Measurements from ENCODE around the gene TET1. TPM values are rescaled to one million over a fixed set of nuclear protein-coding genes. Genes with fewer than 3 reads are reported as not detected.
"Not testable (repeated sequence)": the region's sequence is repeated elsewhere in the genome, so short reads cannot be mapped to it uniquely, and the experiment has no call there.

Gene TET1
- polyA plus RNA-seq, 1 donor = 10.8 TPM

DNA sequence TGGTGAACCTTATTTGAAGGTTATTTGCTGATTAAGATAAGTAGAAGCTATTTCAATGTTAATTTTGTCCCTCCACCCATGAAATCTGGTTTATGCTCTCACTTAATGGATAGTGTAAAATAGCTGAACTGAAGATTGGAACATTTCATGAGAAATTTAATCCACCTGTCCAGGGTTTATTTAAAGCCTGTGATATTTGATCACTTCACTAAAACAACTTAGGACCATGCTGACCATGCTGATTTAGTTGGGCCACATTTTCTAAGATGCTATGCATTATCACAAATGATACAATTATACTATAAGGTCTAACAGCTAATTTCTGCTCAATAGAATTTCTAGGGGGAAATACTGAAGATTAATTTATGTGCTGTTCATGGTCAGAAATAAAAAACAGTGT is 53.8 kb downstream of the TET1 start:
- not testable (repeated sequence) for DNase-seq

DNA sequence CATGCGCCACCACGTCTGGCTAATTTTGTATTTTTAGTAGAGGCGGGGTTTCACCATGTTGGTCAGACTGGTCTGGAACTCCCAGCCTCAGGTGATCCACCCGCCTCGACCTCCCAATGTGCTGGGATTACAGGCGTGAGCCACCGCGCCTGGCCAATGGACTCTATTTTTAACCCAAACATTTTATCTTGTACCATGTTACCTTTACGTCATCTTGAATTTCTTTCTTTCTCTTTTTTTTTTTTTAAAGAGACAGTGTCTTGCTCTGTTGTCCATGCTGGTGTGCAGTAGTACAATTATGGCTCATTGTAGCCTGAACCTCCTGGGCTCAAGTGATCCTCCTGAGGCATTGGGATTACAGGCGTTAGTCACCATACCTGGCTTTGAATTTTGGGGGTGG is 57.6 kb downstream of the TET1 start:
- not testable (repeated sequence) for DNase-seq

DNA sequence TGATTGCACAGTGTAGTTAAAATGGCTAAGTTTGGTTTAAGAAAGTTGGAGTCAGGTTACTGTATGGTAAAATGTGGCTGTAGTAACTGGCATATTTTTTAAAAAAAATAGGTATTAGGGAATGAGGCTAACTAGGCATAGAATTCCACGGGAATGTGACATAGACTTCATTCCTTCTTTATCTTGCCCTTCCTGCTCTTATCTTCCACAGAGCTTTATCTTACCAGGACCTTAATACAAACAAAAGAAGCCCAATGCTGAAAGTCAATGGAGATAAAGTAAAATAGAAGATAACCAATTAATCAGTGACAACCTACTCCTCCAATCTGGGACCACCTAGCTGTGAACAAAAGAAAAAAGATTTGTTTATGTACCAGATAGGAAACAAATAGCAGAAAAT is 58.1 kb downstream of the TET1 start:
- DNase-seq = no peak

DNA sequence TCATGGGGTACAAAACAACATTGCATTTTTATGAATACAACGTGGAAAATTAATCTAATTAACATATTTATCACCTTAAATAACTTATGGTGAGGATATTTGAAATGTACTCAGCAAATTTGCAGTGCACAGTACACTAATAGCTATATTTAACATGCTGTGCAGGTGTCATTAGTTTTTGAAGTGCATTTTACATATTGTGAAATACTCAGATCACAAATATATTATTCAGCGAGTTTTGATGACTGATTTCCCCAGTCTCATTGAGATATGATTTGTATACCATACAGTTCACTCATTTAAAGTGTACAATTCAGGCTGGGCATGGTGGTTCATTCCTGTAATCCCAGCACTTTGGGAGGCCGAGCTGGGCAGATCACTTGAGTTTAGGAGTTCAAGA is 59.5 kb downstream of the TET1 start:
- DNase-seq = no peak

DNA sequence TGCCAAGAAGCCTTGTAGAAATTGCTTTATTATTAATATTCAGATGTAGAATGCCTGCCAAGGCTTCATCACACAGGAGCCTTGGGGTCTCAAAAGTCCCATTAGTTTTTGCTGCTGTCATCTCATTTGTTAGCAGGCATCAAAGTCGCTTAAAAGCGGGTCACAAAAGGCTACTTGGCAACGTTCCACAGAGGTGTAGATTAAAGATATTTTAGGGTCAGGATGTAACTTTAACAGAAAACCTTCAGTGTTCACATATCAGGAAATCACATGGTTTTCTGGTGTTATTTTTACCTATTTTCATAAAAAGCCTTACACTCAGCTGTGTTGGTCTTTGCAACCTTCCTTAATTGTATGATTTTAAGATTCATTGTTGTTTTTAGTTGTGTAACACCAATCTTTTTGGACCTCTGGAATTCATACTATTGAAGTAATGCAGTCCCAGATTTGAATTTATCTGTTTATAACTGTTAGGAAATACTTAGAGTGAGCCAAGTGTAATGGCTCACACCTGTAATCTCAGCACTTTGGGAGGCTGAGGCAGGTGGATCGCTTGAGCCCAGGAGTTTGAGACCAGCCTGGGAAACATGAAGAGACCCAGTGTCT is 65.3 kb downstream of the TET1 start:
- DNase-seq = no peak

DNA sequence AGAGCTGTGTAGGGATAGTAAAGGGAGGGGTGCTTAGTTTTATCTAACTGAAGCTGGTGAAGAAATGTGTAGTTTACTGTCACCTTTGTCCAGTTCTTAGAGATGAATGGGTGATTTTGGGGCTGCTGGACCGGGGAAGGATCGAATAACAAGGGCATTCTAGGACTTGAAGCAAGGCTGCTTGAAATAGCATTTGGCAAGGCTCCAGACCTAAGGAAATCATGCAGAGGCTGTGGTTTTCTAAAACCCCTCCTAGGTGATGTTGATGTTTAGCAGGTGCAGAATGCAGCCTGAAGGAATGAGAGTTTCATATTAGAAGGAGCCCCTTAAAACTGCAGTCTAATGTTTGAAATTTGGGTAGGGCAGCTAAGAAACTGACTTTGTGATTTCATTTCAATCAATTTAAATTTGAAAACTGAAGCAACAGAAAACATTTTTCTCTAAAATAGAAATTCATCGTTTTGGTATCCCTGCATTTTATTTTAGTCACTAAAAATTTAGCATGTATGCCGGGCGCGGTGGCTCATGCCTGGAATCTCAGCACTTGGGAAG is 68.5 kb downstream of the TET1 start:
- DNase-seq = no peak

DNA sequence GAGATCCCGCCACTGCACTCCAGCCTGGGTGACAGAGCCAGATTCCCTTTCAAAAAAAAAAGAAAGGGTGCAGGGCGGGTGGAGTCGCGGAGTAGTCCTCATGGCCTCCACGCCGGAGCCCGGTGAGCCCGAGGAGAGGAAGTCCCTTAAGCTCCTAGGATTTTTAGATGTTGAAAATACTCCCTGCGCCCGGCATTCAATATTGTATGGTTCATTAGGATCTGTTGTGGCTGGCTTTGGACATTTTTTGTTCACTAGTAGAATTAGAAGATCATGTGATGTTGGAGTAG is 72.1 kb downstream of the TET1 start:
- not testable (repeated sequence) for DNase-seq

DNA sequence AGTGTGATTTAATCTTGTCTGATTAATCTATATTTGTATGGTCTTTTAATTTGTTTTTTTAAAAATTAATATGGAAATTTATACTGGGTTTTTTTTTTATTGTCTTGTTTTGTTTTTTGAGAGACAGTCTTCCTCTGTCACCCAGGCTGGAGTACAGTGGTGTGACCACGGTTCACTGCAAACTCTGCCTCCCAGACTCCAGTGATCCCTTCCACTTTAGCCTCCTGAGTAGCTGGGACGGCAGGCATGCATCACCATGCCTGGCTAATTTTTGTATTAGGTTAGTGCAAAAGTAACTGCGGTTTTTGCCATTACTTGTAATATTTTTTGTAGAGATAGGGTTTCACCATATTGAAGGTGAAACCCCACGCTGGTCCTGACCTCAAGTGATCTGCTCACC is 73.1 kb downstream of the TET1 start:
- no peak for DNase-seq

DNA sequence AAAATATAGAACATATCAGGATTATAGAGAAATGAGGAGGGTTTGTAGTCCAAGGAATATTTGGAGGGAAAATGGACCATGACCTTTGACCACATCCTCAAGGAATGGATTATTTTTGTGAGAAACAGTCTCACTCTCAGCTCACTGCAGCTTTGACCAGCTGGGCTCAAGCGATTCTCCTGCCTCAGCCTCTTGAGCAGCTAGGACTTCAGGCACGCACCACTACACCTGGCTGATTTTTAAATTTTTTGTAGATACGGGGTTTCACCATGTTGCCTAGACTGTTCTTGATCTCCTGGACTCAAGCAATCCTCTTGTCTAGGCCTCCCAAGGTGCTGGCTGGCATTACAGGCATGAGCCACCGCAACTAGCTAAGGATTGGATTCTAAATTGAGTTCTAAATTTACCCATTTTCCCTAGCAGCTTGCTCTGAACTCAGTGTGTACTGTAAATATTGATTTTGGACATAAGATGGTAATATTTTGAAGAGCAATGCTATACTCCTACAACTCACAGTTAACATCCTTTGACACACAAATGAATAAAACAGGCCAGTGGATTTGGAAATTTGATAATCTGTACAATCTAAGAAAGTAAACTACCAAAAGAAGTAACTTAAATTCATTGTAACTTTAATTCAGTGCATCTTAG is 73.8 kb downstream of the TET1 start:
- no peak for DNase-seq

DNA sequence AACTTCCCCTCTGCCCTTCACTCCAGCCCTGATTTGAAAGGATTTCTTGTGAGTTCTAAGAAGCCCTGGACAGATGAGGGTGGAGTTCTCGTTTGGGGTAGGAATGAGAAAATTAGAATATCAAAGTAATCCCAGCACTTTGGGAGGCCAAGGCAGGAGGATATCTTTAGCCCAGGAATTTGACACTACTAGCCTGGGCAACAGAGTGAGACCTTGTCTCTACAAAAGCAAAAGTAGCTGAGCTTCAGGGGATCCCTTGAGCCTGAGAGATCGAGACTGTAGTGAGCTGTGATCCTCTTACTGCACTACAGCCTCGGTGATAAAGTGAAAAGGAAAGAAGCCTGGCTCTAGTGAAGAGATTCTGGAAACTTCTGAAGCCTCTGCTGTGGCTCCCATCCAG is 76.2 kb downstream of the TET1 start:
- no peak for DNase-seq

DNA sequence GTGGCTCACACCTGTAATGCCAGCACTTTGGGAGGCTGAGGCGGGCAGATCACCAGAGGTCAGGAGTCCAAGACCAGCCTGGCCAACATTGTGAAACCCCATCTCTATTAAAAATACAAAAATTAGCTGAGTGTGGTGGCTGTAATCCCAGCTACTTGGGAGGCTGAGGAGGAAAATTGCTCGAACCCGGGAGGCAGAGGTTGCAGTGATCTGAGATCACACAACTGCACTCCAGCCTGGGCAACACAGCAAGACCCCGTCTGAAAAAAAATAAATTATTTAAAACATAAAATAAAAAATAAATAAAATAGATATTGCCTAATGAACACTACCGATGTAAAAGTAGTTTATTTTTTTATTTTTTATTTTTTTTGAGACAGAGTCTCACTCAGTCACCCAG is 83.4 kb downstream of the TET1 start:
- DNase-seq = not testable (repeated sequence)

DNA sequence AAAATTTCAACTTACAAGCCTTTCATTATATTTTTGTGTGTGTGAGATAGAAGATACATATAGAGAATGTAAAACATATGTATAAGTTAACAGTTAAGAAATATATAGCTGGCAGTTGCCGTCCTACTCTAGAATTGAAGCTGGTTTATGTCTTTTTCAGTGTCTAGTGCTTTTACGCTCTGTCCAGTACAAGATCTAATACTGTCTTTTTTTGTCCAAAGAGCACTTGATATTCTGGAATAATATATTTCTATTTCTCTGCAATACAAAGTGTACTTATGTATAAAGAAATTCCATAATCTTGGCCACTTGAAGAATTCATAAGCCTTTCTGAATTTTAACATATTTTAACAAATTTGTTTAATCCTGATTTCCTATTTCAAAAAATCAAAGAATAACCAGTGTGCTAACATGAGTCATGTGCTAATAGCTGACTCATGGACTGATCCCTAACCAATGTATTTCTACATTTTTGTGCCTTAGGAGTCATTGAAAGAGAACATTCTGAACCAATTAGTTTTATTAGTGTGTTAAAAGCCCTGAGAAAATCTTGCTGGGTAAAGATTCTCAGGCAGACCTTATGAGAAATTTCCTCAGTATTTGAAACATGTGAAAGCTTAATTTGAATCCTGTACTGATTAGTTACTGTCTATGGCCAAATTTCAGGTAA is 87.7 kb downstream of the TET1 start:
- DNase-seq = no peak

DNA sequence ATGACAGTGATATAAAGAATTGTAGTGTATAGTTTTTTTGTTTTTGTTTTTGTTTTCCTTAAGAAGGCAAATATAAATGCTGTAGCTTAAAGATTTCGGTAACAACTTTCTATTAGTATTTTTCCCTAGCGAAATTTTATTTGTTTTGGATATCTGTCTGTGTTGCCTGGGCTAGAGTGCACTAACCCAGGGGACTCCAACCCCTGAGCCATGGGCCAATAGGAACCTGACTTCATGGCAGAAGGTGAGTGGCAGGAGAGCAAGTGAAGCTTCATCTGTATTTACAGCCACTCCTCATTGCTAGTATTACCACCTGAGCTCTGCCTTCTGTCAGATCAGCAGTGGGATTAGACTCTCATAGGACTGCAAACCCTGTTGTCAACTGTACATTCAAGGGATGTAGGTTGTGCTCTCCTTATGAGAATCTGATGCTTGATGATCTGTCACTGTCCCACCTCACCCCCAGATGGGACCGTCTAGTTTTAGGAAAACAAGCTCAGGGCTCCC is 95.5 kb downstream of the TET1 start:
- DNase-seq = no peak

DNA sequence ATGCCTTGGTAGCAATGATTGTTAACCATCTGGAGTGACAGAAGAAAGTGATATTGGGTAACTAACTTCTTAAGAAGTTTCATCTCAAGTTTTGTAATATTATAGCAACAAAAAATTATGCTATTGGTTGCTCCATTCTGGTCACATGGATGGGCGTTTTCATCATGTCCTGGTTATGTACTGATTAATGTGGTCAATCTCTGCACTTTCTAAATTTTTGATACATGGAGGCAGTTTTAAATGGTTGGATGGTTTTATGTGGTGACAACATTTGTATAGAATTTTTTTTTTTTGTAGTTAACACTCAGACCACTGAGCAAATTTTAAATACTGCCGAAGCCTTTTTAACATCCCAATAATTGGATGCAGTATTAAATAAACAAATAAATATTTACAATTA is 105.7 kb downstream of the TET1 start:
- DNase-seq = no peak

DNA sequence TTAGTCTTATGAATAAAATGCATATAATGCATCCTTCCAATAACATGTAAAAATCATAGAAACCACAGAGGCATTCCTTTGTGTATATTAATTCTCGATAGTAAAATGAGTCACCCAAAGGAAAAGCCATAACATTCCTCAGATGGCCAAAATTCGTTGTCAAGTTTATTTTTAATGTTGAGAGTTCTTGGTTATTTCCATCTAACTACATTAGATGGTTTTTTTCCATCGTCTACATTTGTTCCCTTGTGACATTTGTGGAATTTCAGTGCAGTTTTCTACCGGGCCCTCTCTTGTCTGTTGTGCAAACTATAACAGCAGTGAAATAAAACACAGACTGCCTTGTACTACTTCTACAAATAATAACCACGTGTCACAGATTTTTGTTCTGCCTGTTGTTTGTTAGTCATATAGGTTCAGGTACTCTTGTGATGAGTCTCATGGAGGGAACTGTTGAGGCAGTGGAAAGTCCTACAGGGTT is 106.2 kb downstream of the TET1 start:
- no peak for DNase-seq

DNA sequence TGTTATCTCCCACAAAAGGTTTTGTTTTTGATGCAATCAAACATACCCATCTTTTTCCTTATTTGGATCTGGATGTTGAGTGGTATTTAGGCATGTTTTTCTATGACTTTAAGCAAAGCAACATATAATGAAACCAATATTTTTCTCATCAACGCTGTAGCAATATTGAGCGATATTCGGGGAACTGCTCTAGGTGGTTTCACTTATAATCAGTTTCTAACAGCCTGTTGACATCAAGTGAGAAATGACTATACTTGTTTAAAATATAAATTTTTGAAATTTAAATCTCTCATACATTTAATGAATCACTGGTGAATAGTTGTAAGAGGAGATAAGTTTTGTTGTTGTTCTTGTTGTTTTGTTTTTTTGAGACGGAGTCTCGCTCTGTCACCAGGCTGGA is 108.1 kb downstream of the TET1 start:
- DNase-seq = no peak

DNA sequence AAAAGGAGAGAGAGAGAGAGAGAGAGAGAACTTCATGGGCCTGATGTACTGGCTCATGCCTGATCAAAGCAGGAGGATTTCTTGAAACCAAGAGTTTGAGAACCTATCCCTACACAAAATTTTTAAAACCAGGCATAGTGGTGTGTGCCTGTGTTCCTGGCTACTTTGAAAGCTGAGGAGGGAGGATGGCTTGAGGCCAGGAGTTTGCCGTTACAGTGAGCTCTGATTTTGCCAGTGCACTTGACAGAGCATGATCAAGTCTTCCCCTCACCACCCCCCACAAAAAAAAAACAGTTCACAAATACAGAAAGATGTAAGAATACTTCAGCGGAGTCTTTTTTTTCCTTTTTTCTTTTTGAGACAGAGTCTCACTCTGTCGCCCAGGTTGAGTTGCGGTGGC is 108.8 kb downstream of the TET1 start:
- no peak for DNase-seq

DNA sequence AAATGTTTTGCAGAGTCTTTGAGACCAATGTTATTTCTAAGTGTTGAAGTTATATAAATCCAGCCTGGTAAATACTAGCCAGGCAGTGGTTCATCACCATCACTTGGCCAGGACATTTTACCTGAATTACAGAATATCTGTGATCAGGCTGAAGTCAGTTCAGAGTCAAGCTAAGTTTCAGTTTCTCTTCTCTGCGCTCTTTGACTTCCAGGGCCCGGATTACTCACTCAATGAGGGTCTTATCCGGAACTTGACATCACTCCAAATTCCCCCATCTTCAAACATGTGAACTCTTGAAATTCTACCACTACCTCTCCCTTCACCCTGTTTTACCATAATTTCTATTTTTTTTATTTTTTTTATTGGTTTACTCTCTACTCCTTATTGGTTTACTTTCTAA is 124.3 kb downstream of the TET1 start:
- no peak for DNase-seq

DNA sequence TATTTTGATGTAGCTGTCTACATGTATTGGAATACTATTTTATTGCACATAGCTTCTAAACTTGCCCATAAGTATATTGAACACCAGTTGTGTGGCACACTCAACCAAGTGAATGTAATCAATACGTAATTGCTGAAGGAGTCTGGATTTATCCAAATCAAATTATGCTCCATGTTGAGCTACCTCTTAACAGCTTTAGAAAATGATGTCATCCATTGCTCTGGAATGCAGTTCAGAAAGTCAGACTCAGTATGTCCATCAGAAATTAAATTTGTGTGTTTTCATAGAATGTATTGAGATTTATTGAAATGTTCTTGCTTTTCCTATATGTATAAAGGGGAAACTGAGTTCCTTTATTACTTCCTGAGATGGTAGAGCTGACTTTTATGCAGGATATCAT is 135.9 kb downstream of the TET1 start:
- no peak for DNase-seq

DNA sequence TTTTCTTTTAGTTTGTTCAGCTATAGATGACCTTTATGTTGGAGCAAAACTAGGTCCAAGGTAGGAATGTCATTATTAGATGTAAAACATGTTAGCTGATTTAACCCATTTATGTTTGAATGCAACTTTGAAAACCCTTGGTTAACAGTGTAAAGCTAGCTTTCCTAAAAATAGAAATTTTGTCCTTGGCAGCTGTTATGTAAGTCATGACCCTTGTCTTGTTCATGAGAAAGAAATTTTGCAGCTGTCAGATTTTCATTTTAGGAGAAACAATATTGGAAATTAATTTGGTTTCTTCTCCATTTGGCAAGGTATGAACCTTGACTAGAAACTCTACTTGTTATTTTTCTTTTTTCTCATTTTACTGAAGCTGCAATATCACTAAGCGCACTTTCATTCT is 137.0 kb downstream of the TET1 start:
- DNase-seq = no peak

DNA sequence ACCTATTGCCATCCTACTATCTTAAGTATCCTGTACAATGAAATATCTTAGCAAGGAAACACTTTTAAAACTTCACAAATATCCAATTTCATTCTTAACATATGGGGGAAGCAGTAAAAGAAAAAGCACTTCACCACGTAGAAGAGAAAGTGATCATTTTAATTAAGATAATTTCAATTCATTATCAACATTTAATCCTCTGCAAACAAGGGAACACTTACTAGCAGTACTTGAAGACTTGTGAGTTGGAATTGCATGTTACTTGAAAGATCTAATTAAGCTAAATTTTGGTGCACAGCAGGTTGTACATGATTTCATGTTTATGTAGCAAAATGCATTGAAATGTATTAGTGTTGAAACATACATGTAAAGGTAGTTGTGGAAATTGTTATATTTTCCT is 140.1 kb downstream of the TET1 start:
- no peak for DNase-seq

DNA sequence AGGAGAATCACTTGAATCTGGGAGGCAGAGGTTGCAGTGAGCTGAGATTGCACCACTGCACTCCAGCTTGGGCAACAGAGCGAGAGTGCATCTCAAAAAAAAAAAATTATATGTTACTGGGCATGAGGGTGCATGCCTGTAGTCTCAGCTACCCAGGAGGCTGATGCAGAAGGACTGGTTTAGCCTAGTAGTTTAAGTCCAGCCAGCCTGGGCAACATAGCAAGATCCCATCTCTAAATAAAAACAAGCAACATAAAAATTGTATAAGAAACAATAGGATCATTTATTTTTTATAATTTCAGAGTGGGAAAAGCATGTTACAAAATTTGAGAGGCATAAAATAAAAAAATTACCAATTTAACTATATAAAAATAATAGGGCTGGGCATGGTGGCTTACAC is 145.4 kb downstream of the TET1 start:
- no peak for DNase-seq

DNA sequence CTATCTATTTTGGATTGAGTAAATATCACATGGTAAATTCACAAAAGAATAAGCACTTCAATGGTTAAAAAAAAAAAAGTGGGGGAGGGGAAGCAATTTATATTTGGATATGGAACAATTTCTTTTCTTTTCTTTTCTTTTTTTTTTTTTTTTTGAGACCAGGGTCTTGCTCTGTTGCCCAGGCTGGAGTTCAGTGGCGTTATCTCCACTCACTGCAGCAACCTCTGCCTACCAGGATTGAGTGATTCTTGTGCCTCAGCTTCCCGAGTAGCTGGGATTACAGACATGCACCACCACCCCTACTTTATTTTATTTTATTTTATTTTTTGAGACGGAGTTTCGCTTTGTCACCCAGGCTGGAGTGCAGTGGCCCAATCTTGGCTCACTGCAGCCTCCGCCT is 148.8 kb downstream of the TET1 start:
- not testable (repeated sequence) for DNase-seq

DNA sequence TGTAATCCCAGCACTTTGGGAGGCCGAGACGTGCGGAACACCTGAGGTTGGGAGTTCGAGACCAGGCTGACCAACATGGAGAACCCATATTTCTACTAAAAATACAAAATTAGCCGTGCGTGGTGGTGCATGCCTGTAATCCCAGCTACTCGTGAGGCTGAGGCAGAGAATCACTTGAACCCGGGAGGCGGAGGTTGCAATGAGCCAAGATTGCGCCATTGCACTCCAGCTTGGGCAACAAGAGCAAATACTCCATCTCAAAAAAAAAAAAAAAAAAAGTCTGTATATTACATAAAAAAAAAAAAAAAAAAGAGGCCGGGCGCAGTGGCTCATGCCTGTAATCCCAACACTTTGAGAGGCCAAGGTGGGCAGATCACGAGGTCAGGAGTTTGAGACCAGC is 152.9 kb downstream of the TET1 start:
- DNase-seq = not testable (repeated sequence)

Data from hindlimb muscle (tissue), 1 donor.